Measurements from ENCODE around the gene PI4K2A.
A peak's percentile ranks its signal among the peaks of the same experiment; 100 is the strongest.

DNA sequence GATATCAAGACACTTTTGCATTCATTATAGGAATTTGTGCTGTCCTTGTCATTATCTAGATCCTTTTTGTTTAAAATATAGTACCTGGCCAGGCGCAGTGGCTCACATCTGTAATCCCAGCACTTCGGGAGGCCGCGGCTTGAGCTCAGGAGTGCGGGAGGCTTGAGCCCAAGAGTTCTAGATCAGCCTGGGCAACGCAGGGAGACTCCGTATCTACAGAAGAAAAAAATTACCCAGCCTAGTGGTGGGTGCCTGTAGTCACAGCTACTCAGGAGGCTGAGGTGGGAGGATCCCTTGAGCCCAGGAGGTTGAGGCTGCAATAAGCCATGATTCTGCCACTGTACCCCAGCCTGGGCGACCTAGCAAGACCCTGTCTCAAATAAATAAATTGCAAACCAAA is 6.5 kb upstream of the PI4K2A start:
- TF ChIP-seq, protein P1, sequence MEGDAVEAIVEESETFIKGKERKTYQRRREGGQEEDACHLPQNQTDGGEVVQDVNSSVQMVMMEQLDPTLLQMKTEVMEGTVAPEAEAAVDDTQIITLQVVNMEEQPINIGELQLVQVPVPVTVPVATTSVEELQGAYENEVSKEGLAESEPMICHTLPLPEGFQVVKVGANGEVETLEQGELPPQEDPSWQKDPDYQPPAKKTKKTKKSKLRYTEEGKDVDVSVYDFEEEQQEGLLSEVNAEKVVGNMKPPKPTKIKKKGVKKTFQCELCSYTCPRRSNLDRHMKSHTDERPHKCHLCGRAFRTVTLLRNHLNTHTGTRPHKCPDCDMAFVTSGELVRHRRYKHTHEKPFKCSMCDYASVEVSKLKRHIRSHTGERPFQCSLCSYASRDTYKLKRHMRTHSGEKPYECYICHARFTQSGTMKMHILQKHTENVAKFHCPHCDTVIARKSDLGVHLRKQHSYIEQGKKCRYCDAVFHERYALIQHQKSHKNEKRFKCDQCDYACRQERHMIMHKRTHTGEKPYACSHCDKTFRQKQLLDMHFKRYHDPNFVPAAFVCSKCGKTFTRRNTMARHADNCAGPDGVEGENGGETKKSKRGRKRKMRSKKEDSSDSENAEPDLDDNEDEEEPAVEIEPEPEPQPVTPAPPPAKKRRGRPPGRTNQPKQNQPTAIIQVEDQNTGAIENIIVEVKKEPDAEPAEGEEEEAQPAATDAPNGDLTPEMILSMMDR (IDR thresholded peaks at IDR 0.05), result peak in 1 of 4 donors; percentile 10
- no peak for TF ChIP-seq POLR2A (IDR thresholded peaks at IDR 0.05)

Measured in right lobe of liver (tissue), 4 donors.